Measurements from ENCODE around the gene IRF9. TPM values are rescaled to one million over a fixed set of nuclear protein-coding genes. Genes with fewer than 3 reads are reported as not detected.

Gene IRF9
- total and polyA plus RNA-seq, 2 of the 13 experiments (the other 11 are each of a cell fraction or from before 2014, with no cell fraction given): 14.9 to 49.7 TPM

- TF ChIP-seq TSC22D2 (CRISPR knock-in tag; IDR thresholded peaks at IDR 0.05; ENCODE audit: borderline replicate concordance) (peak; percentile 89), SATB2 (CRISPR knock-in tag; IDR thresholded peaks at IDR 0.05) (no peak), EP300 (IDR thresholded peaks at IDR 0.05; ENCODE audit: low read depth in 2 of 2, low read length in 2 of 2) (peak; percentile 97 to 98), EP300 (CRISPR knock-in tag; IDR thresholded peaks at IDR 0.05; ENCODE audit: borderline replicate concordance) (peak; percentile 98), ZNF770 (CRISPR knock-in tag; IDR thresholded peaks at IDR 0.05) (peak; percentile 80), BCL6 (CRISPR knock-in tag; IDR thresholded peaks at IDR 0.05) (peak; percentile 93), ATM (IDR thresholded peaks at IDR 0.05; ENCODE audit: borderline replicate concordance) (no peak), DPF2 (CRISPR knock-in tag; IDR thresholded peaks at IDR 0.05; ENCODE audit: borderline replicate concordance, low read depth) (peak; percentile 99), ZNF33A (CRISPR knock-in tag; IDR thresholded peaks at IDR 0.05; ENCODE audit: borderline replicate concordance) (no peak), JUND (CRISPR knock-in tag; IDR thresholded peaks at IDR 0.05) (peak; percentile 87), WIZ (CRISPR knock-in tag; IDR thresholded peaks at IDR 0.05) (no peak; the same call in none of the 2 replicates), MTF2 (CRISPR knock-in tag; IDR thresholded peaks at IDR 0.05; ENCODE audit: borderline replicate concordance) (no peak; the same call in 1 of the 2 replicates), ETS1 (CRISPR knock-in tag; IDR thresholded peaks at IDR 0.05) (peak; percentile 97), PRPF4 (IDR thresholded peaks at IDR 0.05; ENCODE audit: low read depth, low read length, poor library complexity, severe bottlenecking) (peak; percentile 26), ZNF883 (CRISPR knock-in tag; IDR thresholded peaks at IDR 0.05; ENCODE audit: not compliant biosample characterization) (peak; percentile 90), ZNF256 (CRISPR knock-in tag; conservative IDR thresholded peaks at IDR 0.05) (0 out of 2 replicates have a peak, but pooled peaks have one; percentile 78), ZNF296 (CRISPR knock-in tag; conservative IDR thresholded peaks at IDR 0.05) (no peak), HNRNPLL (IDR thresholded peaks at IDR 0.05; ENCODE audit: low read depth, low read length, poor library complexity, severe bottlenecking) (peak; percentile 14), KDM3A (CRISPR knock-in tag; IDR thresholded peaks at IDR 0.05; ENCODE audit: low read depth) (peak; percentile 100)
- TF ChIP-seq, protein P1, sequence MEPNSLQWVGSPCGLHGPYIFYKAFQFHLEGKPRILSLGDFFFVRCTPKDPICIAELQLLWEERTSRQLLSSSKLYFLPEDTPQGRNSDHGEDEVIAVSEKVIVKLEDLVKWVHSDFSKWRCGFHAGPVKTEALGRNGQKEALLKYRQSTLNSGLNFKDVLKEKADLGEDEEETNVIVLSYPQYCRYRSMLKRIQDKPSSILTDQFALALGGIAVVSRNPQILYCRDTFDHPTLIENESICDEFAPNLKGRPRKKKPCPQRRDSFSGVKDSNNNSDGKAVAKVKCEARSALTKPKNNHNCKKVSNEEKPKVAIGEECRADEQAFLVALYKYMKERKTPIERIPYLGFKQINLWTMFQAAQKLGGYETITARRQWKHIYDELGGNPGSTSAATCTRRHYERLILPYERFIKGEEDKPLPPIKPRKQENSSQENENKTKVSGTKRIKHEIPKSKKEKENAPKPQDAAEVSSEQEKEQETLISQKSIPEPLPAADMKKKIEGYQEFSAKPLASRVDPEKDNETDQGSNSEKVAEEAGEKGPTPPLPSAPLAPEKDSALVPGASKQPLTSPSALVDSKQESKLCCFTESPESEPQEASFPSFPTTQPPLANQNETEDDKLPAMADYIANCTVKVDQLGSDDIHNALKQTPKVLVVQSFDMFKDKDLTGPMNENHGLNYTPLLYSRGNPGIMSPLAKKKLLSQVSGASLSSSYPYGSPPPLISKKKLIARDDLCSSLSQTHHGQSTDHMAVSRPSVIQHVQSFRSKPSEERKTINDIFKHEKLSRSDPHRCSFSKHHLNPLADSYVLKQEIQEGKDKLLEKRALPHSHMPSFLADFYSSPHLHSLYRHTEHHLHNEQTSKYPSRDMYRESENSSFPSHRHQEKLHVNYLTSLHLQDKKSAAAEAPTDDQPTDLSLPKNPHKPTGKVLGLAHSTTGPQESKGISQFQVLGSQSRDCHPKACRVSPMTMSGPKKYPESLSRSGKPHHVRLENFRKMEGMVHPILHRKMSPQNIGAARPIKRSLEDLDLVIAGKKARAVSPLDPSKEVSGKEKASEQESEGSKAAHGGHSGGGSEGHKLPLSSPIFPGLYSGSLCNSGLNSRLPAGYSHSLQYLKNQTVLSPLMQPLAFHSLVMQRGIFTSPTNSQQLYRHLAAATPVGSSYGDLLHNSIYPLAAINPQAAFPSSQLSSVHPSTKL (CRISPR knock-in tag; IDR thresholded peaks at IDR 0.05): peak; percentile 99
- TF ChIP-seq, protein P2, sequence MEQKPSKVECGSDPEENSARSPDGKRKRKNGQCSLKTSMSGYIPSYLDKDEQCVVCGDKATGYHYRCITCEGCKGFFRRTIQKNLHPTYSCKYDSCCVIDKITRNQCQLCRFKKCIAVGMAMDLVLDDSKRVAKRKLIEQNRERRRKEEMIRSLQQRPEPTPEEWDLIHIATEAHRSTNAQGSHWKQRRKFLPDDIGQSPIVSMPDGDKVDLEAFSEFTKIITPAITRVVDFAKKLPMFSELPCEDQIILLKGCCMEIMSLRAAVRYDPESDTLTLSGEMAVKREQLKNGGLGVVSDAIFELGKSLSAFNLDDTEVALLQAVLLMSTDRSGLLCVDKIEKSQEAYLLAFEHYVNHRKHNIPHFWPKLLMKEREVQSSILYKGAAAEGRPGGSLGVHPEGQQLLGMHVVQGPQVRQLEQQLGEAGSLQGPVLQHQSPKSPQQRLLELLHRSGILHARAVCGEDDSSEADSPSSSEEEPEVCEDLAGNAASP (CRISPR knock-in tag; IDR thresholded peaks at IDR 0.05; ENCODE audit: borderline replicate concordance): peak; percentile 98
These were observed 47.1 kb upstream of the IRF9 start (continued) for GRCh38 chr14:24113801-24114531.

Data from HepG2 (cell line).